GM18907 (cell line): Measurements from ENCODE around the gene APCDD1.
A peak's percentile ranks its signal among the peaks of the same experiment; 100 is the strongest.
"Not testable (repeated sequence)": the region's sequence is repeated elsewhere in the genome, so short reads cannot be mapped to it uniquely, and the experiment has no call there.

ENCODE experiments used
- ATAC-seq: cut with Tn5 transposase; IDR thresholded peaks from one replicate; pipeline ENCODE4 v1.9.1; 2021; ENCODE audit warnings: mild to moderate bottlenecking, moderate library complexity; ENCODE audit not compliant: unreplicated experiment

The APCDD1 gene

GRCh38 chr18:10524507-10525370 lies 70.3 kb downstream of the APCDD1 start:
- ATAC-seq: no peak

GRCh38 chr18:10525371-10525691 lies 70.9 kb downstream of the APCDD1 start:
- ATAC-seq: no peak

GRCh38 chr18:10525697-10526560 lies 71.5 kb downstream of the APCDD1 start, which contains the start of gene NAPG:
TSS of gene NAPG (plus strand) at chr18:10526027. CDS start at chr18:10526103, 76 bp downstream.
- peak; percentile 82 for ATAC-seq

GRCh38 chr18:10526561-10526949 lies 72.1 kb downstream of the APCDD1 start:
- ATAC-seq: peak; percentile 5

GRCh38 chr18:10528439-10528838 lies 74.0 kb downstream of the APCDD1 start:
- ATAC-seq: no peak

GRCh38 chr18:10530002-10530401 lies 75.6 kb downstream of the APCDD1 start:
- ATAC-seq: no peak

GRCh38 chr18:10530852-10531251 lies 76.4 kb downstream of the APCDD1 start:
- ATAC-seq: no peak

GRCh38 chr18:10533111-10533510 lies 78.7 kb downstream of the APCDD1 start:
- no peak for ATAC-seq

- no peak for ATAC-seq
These were observed 81.8 kb downstream of the APCDD1 start for GRCh38 chr18:10536280-10536679.

- no peak for ATAC-seq
These were observed 83.3 kb downstream of the APCDD1 start for GRCh38 chr18:10537765-10538164.

- not testable (repeated sequence) for ATAC-seq
These were observed 84.7 kb downstream of the APCDD1 start for GRCh38 chr18:10539124-10539523.
